ENCODE measurements around the gene ALG14.
"Not testable (repeated sequence)": the region's sequence is repeated elsewhere in the genome, so short reads cannot be mapped to it uniquely, and the experiment has no call there.

The ALG14 gene

DNA sequence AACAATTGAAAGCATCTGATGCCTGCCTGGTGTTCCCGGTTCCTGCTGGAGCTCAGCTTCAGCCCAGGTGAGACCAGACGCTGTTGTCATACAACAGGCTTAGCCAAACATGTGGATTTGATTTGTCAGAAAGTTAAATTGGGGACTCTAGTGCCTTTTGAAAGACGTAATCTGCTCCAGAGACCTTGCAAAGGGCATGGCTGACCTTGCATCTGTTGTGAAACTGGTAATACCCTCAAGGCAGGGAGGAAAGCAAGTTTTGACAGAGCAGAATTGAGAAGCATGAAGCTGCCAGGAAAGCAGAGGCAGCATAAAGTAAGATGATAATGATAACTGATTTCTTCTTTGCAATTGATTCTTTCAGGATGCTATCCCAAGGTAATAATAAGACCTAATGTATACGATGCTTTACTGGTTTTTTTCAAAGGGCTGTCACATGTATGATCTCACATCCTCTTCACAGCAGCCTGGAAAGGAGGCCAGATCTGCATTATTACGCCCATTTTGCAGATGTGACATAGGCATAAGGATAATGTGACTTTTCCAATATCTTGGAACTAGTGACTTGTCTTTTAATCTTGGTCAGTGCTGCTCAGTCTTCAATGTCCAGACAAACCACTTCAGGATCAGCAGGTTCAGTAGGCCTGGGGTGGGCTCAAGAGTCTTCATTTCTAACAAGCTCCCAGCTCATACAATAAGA, 121.1 kb downstream of the ALG14 start:
- DNase-seq, result no peak

DNA sequence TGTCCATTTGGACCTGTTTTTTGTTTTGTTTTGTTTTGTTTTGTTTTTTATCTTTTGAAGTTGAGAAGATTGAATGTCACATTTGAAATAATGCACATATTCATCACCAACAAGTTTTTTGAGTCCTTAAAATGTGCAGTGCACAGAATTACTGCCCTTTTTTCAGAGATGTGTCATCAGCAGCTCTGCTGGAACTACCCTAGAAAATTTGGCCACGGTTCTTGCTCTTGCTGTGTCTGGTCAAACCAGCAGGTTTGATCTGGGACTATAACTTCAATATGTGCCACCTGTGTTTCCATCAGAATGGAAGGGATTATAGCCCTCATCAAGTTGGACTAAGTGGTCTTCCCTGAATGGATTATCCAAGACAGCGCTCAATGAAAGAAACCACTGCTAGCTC, 121.7 kb downstream of the ALG14 start:
- no peak for DNase-seq

DNA sequence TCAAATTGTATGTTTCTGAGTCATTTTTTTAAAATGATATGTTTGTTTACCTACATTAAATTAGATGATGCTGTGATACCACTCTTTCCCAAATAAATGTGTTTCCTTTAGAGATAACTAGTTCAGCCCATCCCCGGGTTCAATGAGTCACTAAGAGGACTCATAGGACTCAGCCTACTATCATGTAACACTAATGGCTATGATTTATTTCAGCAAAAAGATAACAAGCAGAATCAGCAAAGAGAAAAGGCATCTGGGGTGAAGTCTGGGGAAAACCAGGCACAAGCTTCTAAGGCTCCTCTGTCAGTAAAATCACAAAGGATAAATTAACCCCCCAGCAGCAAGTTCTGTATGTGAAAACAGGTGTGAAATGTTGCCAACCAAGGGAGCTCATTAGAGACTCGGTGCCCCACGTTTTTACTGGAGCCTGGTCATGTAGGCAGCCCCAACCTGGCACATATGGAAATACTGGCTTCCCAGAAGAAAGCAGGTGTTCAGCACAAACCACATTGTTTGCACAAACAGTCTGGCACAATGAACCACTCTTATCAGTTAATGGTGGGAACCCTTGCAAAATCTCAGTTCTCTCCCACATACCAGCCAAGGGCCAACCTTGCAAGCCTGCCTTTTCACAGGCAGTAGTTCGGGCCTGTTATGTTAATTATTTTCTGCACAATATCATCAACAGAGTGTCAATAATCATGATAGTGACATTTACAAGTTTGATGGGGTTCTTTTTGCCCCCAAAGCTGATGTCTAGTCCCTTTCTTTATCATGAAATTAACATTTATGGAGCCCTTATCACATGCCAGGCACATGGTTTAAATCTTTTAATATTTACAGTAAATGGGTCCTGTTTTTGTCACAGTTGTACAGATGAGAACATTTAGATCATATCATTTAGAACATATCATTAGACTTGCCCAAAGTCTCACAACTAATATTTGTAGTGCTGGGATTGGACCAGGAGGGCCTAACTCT, 122.8 kb downstream of the ALG14 start:
- DNase-seq, result no peak

DNA sequence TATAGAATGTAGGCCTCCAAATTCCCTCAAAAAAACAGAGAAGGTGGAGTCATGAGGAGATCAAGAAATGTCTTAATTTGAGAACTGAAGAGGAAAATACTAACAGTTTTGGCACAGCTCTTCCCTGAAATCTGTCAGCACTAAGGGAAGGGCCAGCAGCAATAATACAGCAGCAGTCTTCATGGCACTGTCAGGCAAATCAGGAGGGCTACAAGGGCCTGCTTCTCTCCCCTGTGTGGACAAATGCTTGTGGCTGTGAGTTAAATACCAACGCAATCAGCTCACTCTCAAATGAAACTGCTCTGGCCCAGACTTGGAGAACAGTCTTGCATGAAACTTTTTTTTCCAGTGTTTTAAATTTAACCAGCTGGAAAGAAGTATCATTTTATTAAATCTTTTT, 125.3 kb downstream of the ALG14 start:
- no peak for DNase-seq

DNA sequence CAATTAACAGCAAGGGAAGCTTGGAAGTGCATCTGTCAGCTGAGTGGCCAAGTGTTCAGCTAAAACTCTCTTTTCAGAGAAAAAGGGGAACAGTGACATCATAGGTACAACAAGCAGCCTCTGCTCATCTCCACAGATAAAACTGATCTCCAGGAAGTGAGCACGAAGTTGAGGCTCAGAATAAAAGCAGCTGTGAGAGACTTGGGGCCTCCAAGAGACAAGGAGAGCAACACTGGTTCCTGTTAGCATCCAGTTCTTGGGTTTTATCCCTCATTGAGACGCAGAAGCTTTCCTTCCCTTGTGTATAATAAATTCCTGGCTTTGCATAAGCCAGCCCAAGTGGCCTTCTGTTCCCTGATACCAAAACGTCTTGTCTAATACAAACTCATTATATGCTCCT, 125.9 kb downstream of the ALG14 start:
- no peak for DNase-seq

DNA sequence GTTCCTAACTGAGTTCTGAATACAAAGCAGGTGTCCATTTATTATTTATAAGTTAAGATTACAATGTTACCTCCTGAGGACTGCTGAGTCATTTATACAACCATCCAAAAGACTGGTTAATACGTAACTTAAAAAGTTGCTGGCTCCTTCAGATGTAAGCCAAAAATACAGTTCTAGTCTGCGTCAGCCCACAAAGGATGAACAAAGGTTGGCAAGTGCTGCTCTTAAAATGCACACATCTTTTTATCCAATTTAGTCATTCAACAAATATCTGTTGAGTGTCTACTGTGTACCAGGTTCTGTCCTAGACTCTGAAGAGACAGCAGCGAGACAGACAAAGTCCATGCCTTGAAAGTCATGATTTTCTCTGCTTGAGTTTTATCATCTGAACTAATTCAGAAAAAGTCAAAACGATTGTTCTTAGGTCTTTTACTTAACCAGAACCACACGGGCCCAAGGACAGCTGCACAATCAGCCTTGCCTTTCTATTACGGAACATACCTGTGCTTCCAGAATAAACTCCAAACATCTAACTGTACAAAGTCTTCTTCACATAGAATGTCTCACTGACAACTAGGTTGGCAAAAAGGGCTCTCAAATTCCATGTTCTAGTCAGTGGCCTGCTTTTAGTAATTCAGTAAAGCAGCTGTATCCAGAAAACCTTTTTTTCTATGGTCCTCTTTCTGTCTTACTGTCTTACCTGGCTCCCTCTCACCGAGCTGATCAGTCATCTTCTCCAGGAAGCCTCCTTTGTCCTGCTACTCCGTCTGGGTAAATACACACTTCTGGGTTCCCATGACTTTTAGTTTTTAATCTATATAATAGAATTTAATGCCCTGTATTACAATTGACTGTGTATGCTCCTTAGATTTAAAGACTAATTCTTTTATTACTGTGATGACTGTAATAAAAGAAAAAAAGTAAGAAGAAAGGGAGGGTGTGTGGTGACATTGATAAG, 130.3 kb downstream of the ALG14 start:
- DNase-seq, result no peak

DNA sequence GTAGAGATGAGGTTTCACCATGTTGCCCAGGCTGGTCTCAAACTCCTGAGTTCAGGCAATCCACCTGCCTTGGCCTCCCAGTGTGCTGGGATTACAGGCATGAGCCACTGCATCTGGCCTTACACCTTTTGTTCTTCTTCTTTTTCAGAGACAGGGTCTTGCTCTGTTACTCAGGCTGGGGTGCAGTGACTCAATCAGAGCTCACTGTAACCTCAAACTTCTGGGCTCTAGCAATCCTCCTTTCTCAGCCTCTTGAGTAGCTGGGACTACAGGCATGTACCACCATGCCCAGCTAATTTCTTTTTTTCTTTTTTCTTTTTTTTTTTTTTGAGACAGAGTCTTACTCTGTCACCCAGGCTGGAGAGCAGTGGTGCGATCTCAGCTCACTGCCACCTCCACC, 131.3 kb downstream of the ALG14 start:
- not testable (repeated sequence) for DNase-seq

DNA sequence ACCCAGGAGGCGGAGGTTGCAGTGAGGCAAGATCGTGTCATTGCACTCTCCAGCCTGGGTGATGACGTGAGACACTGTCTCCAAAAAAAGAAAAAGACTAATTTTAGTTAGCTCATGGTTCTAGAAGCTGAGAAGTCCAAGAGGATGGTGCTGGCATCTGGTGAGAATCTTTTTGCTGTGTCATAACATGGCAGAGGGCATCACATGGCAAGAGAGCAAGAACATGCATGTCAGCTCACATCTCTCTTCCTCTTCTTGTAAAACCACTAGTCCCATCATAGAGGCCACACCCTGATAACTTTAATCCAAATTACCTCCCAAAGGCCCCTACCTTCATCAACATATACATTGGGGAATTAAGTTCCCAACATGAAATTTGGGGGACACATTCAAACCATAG, 132.0 kb downstream of the ALG14 start:
- no peak for DNase-seq

DNA sequence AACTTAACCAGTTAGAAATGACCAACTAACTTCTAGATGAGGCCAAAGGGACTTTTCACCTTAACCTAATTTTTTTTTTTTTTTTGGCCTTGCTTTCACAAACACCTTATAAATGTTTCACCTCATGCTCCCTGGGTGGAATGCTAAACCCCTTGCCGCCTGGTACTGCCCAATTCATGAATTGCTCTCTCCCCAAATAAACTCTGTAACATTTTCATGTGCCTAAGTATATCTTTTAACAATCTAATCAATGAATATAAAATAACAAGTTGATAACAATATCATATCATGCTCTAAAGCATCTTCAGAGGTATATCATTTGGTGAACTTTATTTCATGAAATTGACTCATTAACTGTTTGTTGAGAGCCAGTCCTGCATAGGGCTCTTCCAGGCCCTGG, 134.9 kb downstream of the ALG14 start:
- no peak for DNase-seq

DNA sequence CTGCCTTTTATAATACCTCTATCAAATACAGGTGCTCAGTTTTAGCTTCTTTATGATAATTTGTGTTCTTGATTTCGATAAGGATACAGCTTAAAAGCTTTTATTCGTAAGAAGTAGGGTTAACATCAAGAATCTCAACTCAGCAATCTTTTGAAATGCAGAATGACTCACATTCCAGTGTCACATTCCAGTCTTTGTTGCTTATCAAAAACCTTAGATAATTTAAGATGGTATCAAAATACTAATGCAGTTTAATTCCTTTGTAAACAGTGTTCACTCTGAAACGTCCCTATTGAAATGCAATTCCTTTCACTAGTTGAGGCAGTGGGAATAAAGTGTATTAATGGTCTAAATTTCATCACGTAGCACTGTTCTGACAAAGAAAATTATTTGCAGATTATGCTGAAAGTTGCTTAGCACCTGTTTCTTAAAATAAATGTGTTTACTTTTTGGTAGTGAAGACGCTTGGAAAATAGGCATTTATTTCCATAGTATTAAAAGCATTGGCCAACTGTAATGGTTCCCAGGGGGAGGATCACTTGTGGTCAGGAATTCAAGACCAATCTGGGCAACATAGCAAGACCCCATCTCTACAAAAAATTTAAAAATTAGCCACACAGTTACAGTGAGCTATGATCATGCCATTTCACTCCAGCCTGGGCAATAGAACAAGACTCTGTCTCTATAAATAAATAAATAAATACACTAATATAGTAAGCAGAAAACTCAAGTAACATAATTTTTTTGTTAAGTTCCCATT, 135.7 kb downstream of the ALG14 start:
- no peak for DNase-seq

DNA sequence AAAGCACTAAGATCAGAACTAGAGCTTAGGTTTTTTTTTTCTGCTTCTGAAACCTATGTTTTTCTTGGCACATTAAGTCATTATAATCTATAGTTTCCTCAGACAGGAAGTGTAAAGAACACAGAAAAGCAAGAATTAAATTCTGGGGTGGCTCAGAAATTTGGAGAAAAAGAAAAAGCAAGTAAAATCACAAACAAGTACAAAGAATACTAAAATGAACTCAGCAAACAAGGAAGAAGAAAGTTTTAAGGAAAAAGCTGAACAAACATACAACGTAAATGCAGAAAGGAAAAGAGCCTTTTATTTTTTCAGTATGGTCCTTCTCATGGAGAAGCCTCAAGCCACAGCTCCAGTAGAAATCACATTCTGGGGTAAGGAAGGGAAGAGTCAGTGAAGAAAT, 137.3 kb downstream of the ALG14 start:
- DNase-seq, result no peak

DNA sequence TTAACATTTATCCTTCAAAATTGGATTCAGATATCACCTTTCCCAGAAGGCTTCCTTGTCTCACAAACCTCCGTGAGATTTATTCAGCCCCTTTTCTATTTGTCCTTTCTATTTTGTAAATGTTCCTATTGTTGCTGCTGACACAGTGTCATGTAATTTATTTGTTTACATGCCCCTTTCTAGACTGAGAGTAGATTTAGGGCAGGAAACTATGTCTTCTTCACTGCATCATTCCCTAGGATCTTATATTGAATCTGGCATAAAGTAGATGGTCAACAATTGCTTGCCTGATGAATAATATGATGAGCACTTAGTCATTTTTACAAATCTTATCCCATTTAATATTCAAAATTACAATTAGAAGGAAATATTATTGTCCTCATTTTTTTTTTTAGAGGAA, 137.7 kb downstream of the ALG14 start:
- DNase-seq, result no peak

DNA sequence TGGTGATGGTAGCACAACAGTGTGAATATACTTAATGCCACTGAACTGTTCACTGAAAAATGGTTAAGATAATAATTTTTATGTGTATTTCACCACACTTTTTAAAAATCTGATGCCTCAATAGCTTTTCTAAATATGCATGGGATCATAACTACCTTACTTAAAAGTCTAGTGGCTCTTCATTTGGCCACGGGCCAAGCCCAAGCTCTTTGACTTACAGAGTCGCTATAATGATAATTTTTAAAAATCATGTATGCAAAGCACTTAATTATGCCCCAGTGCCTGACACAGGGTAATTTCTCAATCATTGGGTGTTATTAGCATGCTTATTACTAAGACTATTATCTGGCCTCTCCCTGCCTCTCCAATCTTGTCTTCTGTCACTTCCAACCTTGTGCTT, 138.2 kb downstream of the ALG14 start:
- DNase-seq, result no peak

DNA sequence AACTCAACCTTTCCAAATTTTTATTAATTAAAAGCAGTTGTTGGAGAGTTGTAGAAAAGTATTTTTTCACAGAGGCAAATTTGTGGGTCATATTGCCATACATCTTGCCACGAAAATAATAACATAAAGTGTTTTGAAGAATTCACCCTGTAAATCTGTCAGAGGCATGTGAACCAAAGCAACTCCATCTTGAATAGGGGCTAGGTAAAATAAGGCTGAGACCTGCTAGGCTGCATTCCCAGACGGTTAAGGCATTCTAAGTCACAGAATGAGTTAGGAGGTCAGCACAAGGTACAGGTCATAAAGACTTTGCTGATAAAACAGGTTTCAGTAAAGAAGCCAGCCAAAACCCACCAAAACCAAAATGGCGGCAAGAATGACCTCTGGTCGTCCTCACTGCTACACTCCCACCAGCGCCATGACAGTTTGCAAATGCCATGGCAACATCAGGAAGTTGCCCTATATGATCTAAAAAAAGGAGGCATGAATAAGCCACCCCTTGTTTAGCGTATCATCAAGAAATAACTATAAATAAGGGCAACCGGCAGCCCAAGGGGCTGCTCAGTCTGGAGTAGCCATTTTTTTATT, 141.4 kb downstream of the ALG14 start:
- no peak for DNase-seq

DNA sequence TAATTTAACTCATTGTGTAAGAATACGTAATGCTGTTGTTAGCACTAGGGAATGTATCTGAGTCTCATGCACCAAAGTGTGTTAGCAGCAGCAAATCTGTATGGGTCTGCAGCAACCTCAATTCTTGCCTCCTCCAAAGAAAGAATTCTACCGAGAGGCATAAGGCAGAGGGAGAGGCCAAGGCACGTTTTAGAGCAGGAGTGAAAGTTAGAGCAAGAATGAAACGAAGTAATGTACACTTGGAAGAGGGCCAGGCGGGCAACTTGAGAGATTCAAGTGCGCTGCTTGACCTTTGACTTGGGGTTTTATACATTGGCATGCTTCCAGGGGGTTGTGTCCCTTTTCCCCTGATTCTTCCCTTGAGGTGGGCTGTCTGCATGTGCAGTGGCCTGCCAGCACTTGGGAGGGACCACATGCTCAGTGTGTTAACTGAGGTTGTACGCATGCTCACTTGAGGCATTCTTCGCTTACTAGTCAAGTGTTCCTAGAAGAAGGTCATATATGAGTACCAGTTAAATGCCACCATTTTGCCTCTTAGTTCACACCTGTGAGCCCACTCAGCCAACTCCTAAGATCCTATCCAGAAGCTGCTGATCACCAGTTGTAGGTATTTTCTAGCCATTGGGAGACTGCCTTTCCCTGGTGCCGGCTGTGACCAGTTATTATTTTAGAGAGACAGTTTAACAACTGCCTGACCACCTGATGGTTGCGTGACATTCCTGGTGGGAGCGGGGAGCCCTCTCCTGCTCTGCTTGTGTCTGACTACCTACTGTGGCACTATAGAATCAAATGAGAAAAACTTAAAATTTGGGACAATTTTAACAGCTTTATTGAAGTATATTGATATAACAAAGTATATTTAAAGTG, 143.2 kb downstream of the ALG14 start:
- DNase-seq, result no peak

DNA sequence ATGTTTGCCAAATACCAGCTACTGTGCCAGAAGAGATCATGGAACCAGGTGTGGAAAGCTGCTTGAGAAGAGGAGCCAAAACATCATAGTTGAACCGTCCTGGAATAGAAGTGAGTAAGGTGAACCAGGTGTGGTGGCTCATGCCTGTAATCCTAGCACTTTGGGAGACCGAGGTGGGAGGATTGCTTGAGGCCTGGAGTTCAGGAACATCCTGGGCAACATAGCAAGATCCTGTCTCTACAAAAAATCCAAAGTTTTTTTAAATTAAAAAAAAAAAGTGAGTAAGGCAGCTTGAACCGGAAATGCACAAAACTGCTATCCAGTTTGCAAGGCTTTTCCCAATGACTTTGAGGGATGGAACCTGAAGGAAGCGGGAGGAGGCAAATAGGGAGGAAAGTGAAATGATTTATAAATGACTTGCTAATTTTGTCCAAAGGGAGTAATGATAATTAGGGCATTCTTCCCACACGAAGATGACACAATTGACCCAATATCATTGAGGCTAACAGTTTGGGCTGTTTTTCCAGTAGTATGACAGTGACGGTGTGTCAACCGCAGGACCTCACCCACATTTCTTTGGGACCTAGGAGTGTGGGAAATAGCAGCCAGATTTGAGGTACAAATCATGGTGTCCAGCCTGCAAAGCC, 144.3 kb downstream of the ALG14 start:
- DNase-seq, result no peak

DNA sequence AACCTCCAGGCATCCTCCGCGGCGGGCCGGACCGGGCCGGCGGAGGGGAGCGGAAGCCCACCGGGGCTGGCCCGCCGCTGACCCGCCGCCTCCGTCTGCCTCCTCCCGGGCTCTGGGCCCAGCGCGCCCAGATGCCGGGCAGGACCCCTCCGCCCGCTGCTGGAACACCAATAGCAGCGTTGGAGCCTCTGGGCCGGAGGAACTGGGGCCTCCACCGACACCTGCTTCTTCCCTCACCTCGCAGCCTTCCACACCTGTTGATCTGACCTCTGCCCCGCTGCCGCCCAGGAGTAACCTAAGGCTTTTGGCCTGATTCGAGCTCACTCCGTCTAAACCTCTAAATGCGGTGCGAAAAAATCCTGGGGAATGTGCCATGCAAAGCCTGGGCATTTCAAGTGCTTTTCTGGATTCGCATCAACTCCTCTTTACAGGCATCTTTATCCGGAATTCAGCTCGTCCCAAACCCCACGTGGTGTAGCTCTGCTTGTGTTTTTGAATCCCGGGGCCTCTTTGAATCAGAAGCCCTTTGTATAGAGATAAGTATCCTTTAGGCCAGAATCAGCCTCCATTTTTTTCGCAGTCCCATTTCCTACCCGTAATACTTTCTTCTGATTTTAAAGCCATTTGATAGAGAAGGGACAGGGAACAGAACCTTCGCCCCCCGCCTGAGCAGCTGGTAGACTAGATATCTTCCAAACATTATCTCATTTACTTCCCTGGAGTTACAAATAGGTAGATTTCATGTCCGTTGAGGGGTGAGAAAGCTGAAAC, 145.2 kb downstream of the ALG14 start:
- no peak for DNase-seq

DNA sequence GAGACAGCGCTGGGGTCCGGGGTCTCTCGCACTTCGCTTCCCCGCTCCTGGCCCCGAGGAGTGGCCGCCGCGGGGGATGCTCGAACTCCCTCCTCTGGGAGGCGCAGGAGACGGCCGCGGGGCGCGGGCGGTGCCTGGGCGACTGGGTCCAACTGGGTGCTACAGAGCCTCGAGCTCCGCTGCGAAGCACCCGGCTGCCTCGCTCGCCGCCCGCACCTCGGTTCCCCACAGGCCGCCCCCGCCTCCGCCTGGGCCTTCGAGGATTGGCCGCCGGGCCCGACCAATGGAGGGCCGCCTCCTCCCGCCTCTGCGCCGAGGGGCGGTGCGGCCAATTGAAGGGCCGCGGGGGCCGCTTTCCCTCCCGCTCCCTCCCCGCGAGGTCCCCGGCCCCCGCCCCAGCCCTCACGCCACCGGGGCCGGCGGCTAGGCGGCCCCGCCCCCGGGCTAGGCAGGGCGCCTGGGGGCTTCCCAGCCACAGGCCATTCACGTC, 145.8 kb downstream of the ALG14 start, which contains the start of gene CNN3:
Gene CNN3 (minus strand): TSS at position 196 of the 490 bp plus-strand sequence. CDS start 216 bp downstream, outside the sequence.
- peak; percentile 52 for DNase-seq
